UCSD-AML1 (cell line): Measurements from ENCODE around the gene IL32.

Source experiments
- DNase-seq: peaks from one replicate; lab custom pipeline; 2025; ENCODE audit not compliant: unreplicated experiment; lab: John Stamatoyannopoulos, UW

The IL32 gene

GRCh38 chr16:3065069-3065741 lies at the start of gene IL32:
Gene IL32 (plus strand): TSS chr16:3065640. CDS start chr16:3065812, 172 bp downstream.
- DNase-seq = no peak

- no peak for DNase-seq
Measured at GRCh38 chr16:3015865-3016521, 49.4 kb upstream of the IL32 start.

- DNase-seq = no peak
Measured at GRCh38 chr16:3017344-3017743, 48.1 kb upstream of the IL32 start.

GRCh38 chr16:3017794-3018506 lies 47.5 kb upstream of the IL32 start, which contains the start of gene CLDN6:
Gene CLDN6 (minus strand): TSS chr16:3018183. CDS start chr16:3016021, 2,162 bp downstream.
- DNase-seq = no peak

GRCh38 chr16:3019594-3020246 lies 45.7 kb upstream of the IL32 start:
- DNase-seq = no peak

- DNase-seq = peak; percentile 87
Measured at GRCh38 chr16:3020247-3020603, 45.2 kb upstream of the IL32 start, which contains the start of gene TNFRSF12A. Gene TNFRSF12A (plus strand): TSS chr16:3020368. CDS start chr16:3020398, 30 bp downstream.

- no peak for DNase-seq
Measured at GRCh38 chr16:3020604-3021448, 44.6 kb upstream of the IL32 start.

- DNase-seq = peak; percentile 79
Measured at GRCh38 chr16:3021449-3022207, 43.8 kb upstream of the IL32 start.

GRCh38 chr16:3022208-3022683 lies 43.2 kb upstream of the IL32 start:
- DNase-seq = peak; percentile 63

- DNase-seq = peak; percentile 40
Measured at GRCh38 chr16:3022684-3023414, 42.6 kb upstream of the IL32 start.

GRCh38 chr16:3023415-3023668 lies 42.1 kb upstream of the IL32 start:
- no peak for DNase-seq

- peak; percentile 96 for DNase-seq
Measured at GRCh38 chr16:3023669-3024478, 41.6 kb upstream of the IL32 start, which contains the start of the genes HCFC1R1 and THOC6. Gene HCFC1R1 (minus strand): TSS chr16:3023942. CDS start chr16:3023941, 1 bp downstream. Gene THOC6 (plus strand): TSS chr16:3024035. CDS start chr16:3024327, 292 bp downstream.

GRCh38 chr16:3025032-3026002 lies 40.1 kb upstream of the IL32 start:
- DNase-seq = no peak

- DNase-seq = no peak
Measured at GRCh38 chr16:3026003-3026378, 39.4 kb upstream of the IL32 start.

GRCh38 chr16:3026609-3027488 lies 38.6 kb upstream of the IL32 start:
- no peak for DNase-seq

GRCh38 chr16:3027489-3027795 lies 38.0 kb upstream of the IL32 start:
- no peak for DNase-seq
